OCI-LY7 (cell line): ENCODE data around the gene GRID2. TPM values are rescaled to one million over a fixed set of nuclear protein-coding genes. Genes with fewer than 3 reads are reported as not detected.

ENCODE experiments used
- BruUV-seq: library from RNA; stranded (reverse); fragments of 400-500 nt; replicated peaks from 2 replicates; lab custom pipeline; 2021; lab: Mats Ljungman, UMichigan
- CTCF ChIA-PET: fragments of 300-600 bp; sonication (Branson Sonifier 250); formaldehyde crosslinking; loops from one replicate; lab custom pipeline; 2022; ENCODE audit warnings: antibody characterized with exemption; ENCODE audit not compliant: unreplicated experiment; lab: Charles Lee
- POLR2A ChIA-PET: fragments of 300-600 bp; sonication (Branson Sonifier 250); formaldehyde crosslinking; loops from one replicate; lab custom pipeline; 2022; ENCODE audit warnings: antibody characterized with exemption; lab: Charles Lee
- DNase-seq: peaks from one replicate; pipeline ENCODE4 v3.0.0-alpha.2; 2015; ENCODE audit warnings: low spot score
- H2AFZ ChIP-seq: fragments of 200-600 bp; sonication (generic), shearing (Covaris generic); 2 replicates; pipeline ENCODE4 v1.6.1; 2014; ENCODE audit warnings: mild to moderate bottlenecking, antibody characterized with exemption, low read length, moderate library complexity
- H3K27ac ChIP-seq: fragments of 200-600 bp; sonication (generic); 2 replicates; pipeline ENCODE4 v1.5.1; 2014; ENCODE audit warnings: mixed run types, low read depth, mild to moderate bottlenecking, moderate library complexity, low read length, inconsistent platforms; ENCODE audit not compliant: poor library complexity, severe bottlenecking
- H3K36me3 ChIP-seq: fragments of 200-600 bp; sonication (generic); 2 replicates; pipeline ENCODE4 v1.6.1; 2014; ENCODE audit warnings: mild to moderate bottlenecking, antibody characterized with exemption, low read length, moderate library complexity, mixed read lengths; ENCODE audit not compliant: insufficient read depth
- H3K4me1 ChIP-seq: fragments of 200-600 bp; sonication (generic); 2 replicates; pipeline ENCODE4 v1.5.1; 2014; ENCODE audit warnings: mild to moderate bottlenecking, low read length; ENCODE audit not compliant: insufficient read depth, poor library complexity, severe bottlenecking
- H3K4me2 ChIP-seq: fragments of 200-600 bp; sonication (generic); 2 replicates; pipeline ENCODE4 v1.6.1; 2014; ENCODE audit warnings: mild to moderate bottlenecking, low read length
- H3K4me3 ChIP-seq: fragments of 200-600 bp; sonication (generic); 2 replicates; pipeline ENCODE4 v1.5.1; 2014; ENCODE audit warnings: mild to moderate bottlenecking, low read depth, low read length; ENCODE audit not compliant: poor library complexity, severe bottlenecking
- H3K79me2 ChIP-seq: fragments of 200-600 bp; sonication (generic); 2 replicates; pipeline ENCODE4 v1.6.1; 2016; ENCODE audit warnings: low read depth, mild to moderate bottlenecking, low read length, moderate library complexity, mixed read lengths; ENCODE audit not compliant: insufficient read depth
- H3K9me2 ChIP-seq: fragments of 200-600 bp; sonication (generic); 2 replicates; pipeline ENCODE4 v1.6.1; 2016; ENCODE audit warnings: mild to moderate bottlenecking, low read length, mixed read lengths; ENCODE audit not compliant: insufficient read depth
- H3K9me3 ChIP-seq: fragments of 200-600 bp; sonication (generic); 2 replicates; pipeline ENCODE4 v1.6.1; 2014; ENCODE audit warnings: mild to moderate bottlenecking, mixed run types, low read length, mixed read lengths
- H4K20me1 ChIP-seq: fragments of 200-600 bp; sonication (generic); 2 replicates; pipeline ENCODE4 v1.6.1; 2014; ENCODE audit warnings: mild to moderate bottlenecking, antibody characterized with exemption, low read length, moderate library complexity, mixed read lengths; ENCODE audit not compliant: insufficient read depth
- CTCF ChIP-seq: fragments of 200-600 bp; sonication (generic); conservative IDR thresholded peaks from 2 replicates; pipeline ENCODE4 v1.5.1; 2014; ENCODE audit warnings: mild to moderate bottlenecking, antibody characterized with exemption, low read length, moderate library complexity, mixed read lengths
- EZH2phosphoT487 ChIP-seq: fragments of 200-600 bp; sonication (generic); IDR thresholded peaks from 2 replicates; pipeline ENCODE4 v1.6.1; 2018; ENCODE audit warnings: low read depth, borderline replicate concordance, mild to moderate bottlenecking, mixed run types, antibody characterized with exemption, low read length, moderate library complexity, mixed read lengths
- intact Hi-C: fragments of 100-400 bp; cut with micrococcal nuclease; formaldehyde crosslinking; loops from one replicate; pipeline ENCODE4 v1.10.0; 2022; ENCODE audit not compliant: unreplicated experiment
- total RNA-seq, 2 experiments: library from RNA; depleted of rRNA in 1 of 2; stranded (reverse); fragments of >200 nt in 1 of 2; shearing (Covaris generic) in 1 of 2; gene quantifications; 2 replicates each; pipeline ENCODE4 v1.2.3, GENCODE V29; 2014 to 2022

The GRID2 gene
- total RNA-seq, 2 experiments from 2014 or later = not detected

- Histone ChIP-seq H3K27ac (no peak overlapping the region), H4K20me1 (no peaks in the 10 kb centered on the region), H3K4me2 (no peak overlapping the region), H3K36me3 (no peaks in the 10 kb centered on the region), H3K9me2 (no peaks in the 10 kb centered on the region), H3K4me1 (no peaks in the 10 kb centered on the region), H2AFZ (no peak overlapping the region), H3K9me3 (no peaks in the 10 kb centered on the region), H3K79me2 (no peaks in the 10 kb centered on the region), H3K4me3 (no peak overlapping the region)
- no peak for TF ChIP-seq EZH2phosphoT487
- DNase-seq = no peak
- BruUV-seq = no TSS peak
- ChIA-PET CTCF (no interaction called here), POLR2A (no interaction called here)
- intact Hi-C loops = no loop called here
Measured at GRCh38 chr4:93448691-93449293, 1145.0 kb downstream of the GRID2 start.

GRCh38 chr4:93451954-93452353 is 1148.2 kb downstream of the GRID2 start:
- no peak overlapping the region for H3K27ac ChIP-seq
- no peaks in the 10 kb centered on the region for H3K36me3 ChIP-seq
- no peak for DNase-seq
- no peak overlapping the region for H3K4me3 ChIP-seq
- no TSS peak for BruUV-seq
- no peaks in the 10 kb centered on the region for H3K4me1 ChIP-seq
- no peaks in the 10 kb centered on the region for H3K79me2 ChIP-seq
- CTCF ChIA-PET = no interaction called here
- H3K9me3 ChIP-seq = no peaks in the 10 kb centered on the region
- no peak overlapping the region for H2AFZ ChIP-seq
- H4K20me1 ChIP-seq = no peaks in the 10 kb centered on the region
- POLR2A ChIA-PET = interaction anchor here (0.6 to 1.0 kb wide), 2 partner anchors 30 to 283 kb away, joined by 3 to 7 read pairs; no protein-coding TSS in a partner anchor
- no peaks in the 10 kb centered on the region for H3K9me2 ChIP-seq
- H3K4me2 ChIP-seq = no peak overlapping the region
- intact Hi-C loops = no loop called here
- TF ChIP-seq EZH2phosphoT487 (no peak), CTCF (no peak)

GRCh38 chr4:93461541-93461940 is 1157.8 kb downstream of the GRID2 start:
- no peaks in the 10 kb centered on the region for H3K79me2 ChIP-seq
- no peaks in the 10 kb centered on the region for H3K9me3 ChIP-seq
- DNase-seq = no peak
- no peaks in the 10 kb centered on the region for H4K20me1 ChIP-seq
- H3K4me3 ChIP-seq = no peak overlapping the region
- H3K4me1 ChIP-seq = no peaks in the 10 kb centered on the region
- H3K9me2 ChIP-seq = no peaks in the 10 kb centered on the region
- intact Hi-C loops = no loop called here
- TF ChIP-seq CTCF (no peak), EZH2phosphoT487 (no peak)
- H2AFZ ChIP-seq = no peak overlapping the region
- no peak overlapping the region for H3K4me2 ChIP-seq
- H3K36me3 ChIP-seq = no peaks in the 10 kb centered on the region
- CTCF ChIA-PET = no interaction called here
- POLR2A ChIA-PET = interaction anchor here (0.7 to 1.4 kb wide), 2 partner anchors 7 to 121 kb away, joined by 3 read pairs; no protein-coding TSS in a partner anchor
- H3K27ac ChIP-seq = no peak overlapping the region
- BruUV-seq = no TSS peak
